Karpas-422 (cell line): ENCODE data around the gene SLC7A8. TPM values are rescaled to one million over a fixed set of nuclear protein-coding genes. Genes with fewer than 3 reads are reported as not detected.

Experiments
- DNase-seq: peaks from one replicate; pipeline ENCODE4 v3.0.0-alpha.2; 2015
- H2AFZ ChIP-seq: fragments of 200-600 bp; sonication (generic); 2 replicates; pipeline ENCODE4 v1.6.1; 2014; ENCODE audit warnings: antibody characterized with exemption, low read length, mixed read lengths
- H3K27ac ChIP-seq: fragments of 200-600 bp; sonication (generic); 2 replicates; pipeline ENCODE4 v1.5.1; 2014; ENCODE audit warnings: mild to moderate bottlenecking, low read length, moderate library complexity
- H3K27me3 ChIP-seq: fragments of 200-600 bp; sonication (generic); 2 replicates; pipeline ENCODE4 v1.6.1; 2014; ENCODE audit warnings: low read length, mixed read lengths
- H3K36me3 ChIP-seq: fragments of 200-600 bp; sonication (generic); 2 replicates; pipeline ENCODE4 v1.6.1; 2014; ENCODE audit warnings: low read length, mixed read lengths; ENCODE audit not compliant: insufficient read depth
- H3K4me1 ChIP-seq: fragments of 200-600 bp; sonication (generic); 2 replicates; pipeline ENCODE4 v1.6.1; 2014; ENCODE audit warnings: mild to moderate bottlenecking, low read length, mixed read lengths
- H3K4me2 ChIP-seq: fragments of 200-600 bp; sonication (generic); 2 replicates; pipeline ENCODE4 v1.6.1; 2014; ENCODE audit warnings: low read length, low read depth, mild to moderate bottlenecking; ENCODE audit not compliant: poor library complexity, severe bottlenecking
- H3K4me3 ChIP-seq: fragments of 200-600 bp; sonication (generic); 2 replicates; pipeline ENCODE4 v1.5.1; 2014; ENCODE audit warnings: mild to moderate bottlenecking, antibody characterized with exemption, low read length, mixed read lengths
- H3K79me2 ChIP-seq: fragments of 200-600 bp; sonication (generic); 2 replicates; pipeline ENCODE4 v1.6.1; 2014; ENCODE audit warnings: mild to moderate bottlenecking, low read length, mixed read lengths
- H3K9ac ChIP-seq: fragments of 200-600 bp; sonication (generic); 2 replicates; pipeline ENCODE4 v1.6.0; 2014; ENCODE audit warnings: low read length
- H3K9me2 ChIP-seq: fragments of 200-600 bp; sonication (generic), shearing (Covaris generic); replicated peaks from 2 replicates; pipeline ENCODE4 v1.6.0; 2014; ENCODE audit warnings: mild to moderate bottlenecking, low read length, moderate library complexity; ENCODE audit not compliant: insufficient read depth
- H3K9me3 ChIP-seq: fragments of 300-700, 200-600 bp; sonication (generic); 2 replicates; pipeline ENCODE4 v1.6.1; 2014; ENCODE audit warnings: low read length, mixed read lengths
- H4K20me1 ChIP-seq: fragments of 200-600 bp; sonication (generic); 2 replicates; pipeline ENCODE4 v1.6.1; 2014; ENCODE audit warnings: mild to moderate bottlenecking, antibody characterized with exemption, low read length, low read depth; ENCODE audit not compliant: insufficient read depth
- total RNA-seq: library from RNA; depleted of rRNA; stranded (reverse); fragments of >200 nt; shearing (Covaris generic); gene quantifications from 2 replicates; pipeline ENCODE4 v1.2.3, GENCODE V29; 2014; ENCODE audit warnings: low replicate concordance

Gene SLC7A8
- total RNA-seq, 1 experiment from 2014 or later, result not detected

- no peaks in the 10 kb centered on the region for H4K20me1 ChIP-seq
- no peaks in the 10 kb centered on the region for H3K36me3 ChIP-seq
- H3K4me3 ChIP-seq, result no peak overlapping the region
- no peak overlapping the region for H2AFZ ChIP-seq
- H3K27me3 ChIP-seq, result no peaks in the 10 kb centered on the region
- no peak overlapping the region for H3K27ac ChIP-seq
- H3K79me2 ChIP-seq, result no peaks in the 10 kb centered on the region
- no peaks in the 10 kb centered on the region for H3K9me3 ChIP-seq
- no peak overlapping the region for H3K4me2 ChIP-seq
- H3K4me1 ChIP-seq, result peaks cover 24% of the 10 kb centered on the region
- H3K9ac ChIP-seq, result no peak overlapping the region
- no peaks in the 10 kb centered on the region for H3K9me2 ChIP-seq
- DNase-seq, result no peak
Observed at GRCh38 chr14:23122086-23122485, 61.4 kb downstream of the SLC7A8 start.

- Histone ChIP-seq H4K20me1 (no peaks in the 10 kb centered on the region), H3K27me3 (no peaks in the 10 kb centered on the region), H3K9ac (peak overlapping the region; percentile 8; the same call in 1 of the 2 replicates), H3K79me2 (no peaks in the 10 kb centered on the region), H3K4me1 (peaks cover 24% of the 10 kb centered on the region), H3K9me3 (no peaks in the 10 kb centered on the region), H3K27ac (no peak overlapping the region), H2AFZ (peak overlapping the region; percentile 37; the same call in 1 of the 2 replicates), H3K4me3 (no peak overlapping the region), H3K9me2 (no peaks in the 10 kb centered on the region), H3K4me2 (no peak overlapping the region), H3K36me3 (no peaks in the 10 kb centered on the region)
- no peak for DNase-seq
Observed at GRCh38 chr14:23121361-23121771, 62.1 kb downstream of the SLC7A8 start.

- Histone ChIP-seq H3K4me2 (peak overlapping the region; percentile 47), H3K9ac (peak overlapping the region; percentile 14), H3K4me3 (no peak overlapping the region), H2AFZ (peak overlapping the region; percentile 82), H3K4me1 (peaks cover 24% of the 10 kb centered on the region), H3K27ac (no peak overlapping the region), H3K9me2 (no peaks in the 10 kb centered on the region), H3K36me3 (no peaks in the 10 kb centered on the region), H3K9me3 (no peaks in the 10 kb centered on the region), H3K27me3 (no peaks in the 10 kb centered on the region), H4K20me1 (no peaks in the 10 kb centered on the region), H3K79me2 (no peaks in the 10 kb centered on the region)
- peak; percentile 96 for DNase-seq
Observed at GRCh38 chr14:23120541-23121251, 62.8 kb downstream of the SLC7A8 start.

- H2AFZ ChIP-seq, result peak overlapping the region; percentile 82
- no peaks in the 10 kb centered on the region for H3K27me3 ChIP-seq
- no peaks in the 10 kb centered on the region for H3K9me2 ChIP-seq
- DNase-seq, result peak; percentile 74
- peaks cover 29% of the 10 kb centered on the region for H3K4me1 ChIP-seq
- no peaks in the 10 kb centered on the region for H3K36me3 ChIP-seq
- H3K4me3 ChIP-seq, result no peak overlapping the region
- no peaks in the 10 kb centered on the region for H3K79me2 ChIP-seq
- H3K4me2 ChIP-seq, result peak overlapping the region; percentile 47
- peak overlapping the region; percentile 14 for H3K9ac ChIP-seq
- no peak overlapping the region for H3K27ac ChIP-seq
- no peaks in the 10 kb centered on the region for H4K20me1 ChIP-seq
- H3K9me3 ChIP-seq, result no peaks in the 10 kb centered on the region
Observed at GRCh38 chr14:23119363-23120327, 63.8 kb downstream of the SLC7A8 start.

- H3K27ac ChIP-seq, result no peak within 1 kb of the TSS
- no peak within 1 kb of the TSS for H3K4me3 ChIP-seq
- H3K27me3 ChIP-seq, result no peaks in the 10 kb centered on the region
- no peak for DNase-seq
- no peaks in the 10 kb centered on the region for H3K9me3 ChIP-seq
- H3K36me3 ChIP-seq, result no peaks in the 10 kb centered on the region
- H2AFZ ChIP-seq, result peak within 1 kb of the TSS; percentile 82
- no peaks in the 10 kb centered on the region for H3K79me2 ChIP-seq
- H3K4me1 ChIP-seq, result peaks cover 32% of the 10 kb centered on the region
- H3K9ac ChIP-seq, result peak within 1 kb of the TSS; percentile 14
- H4K20me1 ChIP-seq, result no peaks in the 10 kb centered on the region
- no peaks in the 10 kb centered on the region for H3K9me2 ChIP-seq
- H3K4me2 ChIP-seq, result peak within 1 kb of the TSS; percentile 47
Observed at GRCh38 chr14:23118506-23119362, 64.7 kb downstream of the SLC7A8 start, which contains the start of gene CEBPE. CEBPE (minus strand) TSS chr14:23119255; CDS start chr14:23119091, 164 bp downstream.

- H3K9me3 ChIP-seq, result no peaks in the 10 kb centered on the region
- no peaks in the 10 kb centered on the region for H3K36me3 ChIP-seq
- no peak overlapping the region for H3K4me2 ChIP-seq
- no peak overlapping the region for H3K27ac ChIP-seq
- H3K79me2 ChIP-seq, result no peaks in the 10 kb centered on the region
- H3K9ac ChIP-seq, result no peak overlapping the region
- peaks cover 32% of the 10 kb centered on the region for H3K4me1 ChIP-seq
- no peaks in the 10 kb centered on the region for H3K9me2 ChIP-seq
- H2AFZ ChIP-seq, result no peak overlapping the region
- no peaks in the 10 kb centered on the region for H4K20me1 ChIP-seq
- H3K4me3 ChIP-seq, result no peak overlapping the region
- no peak for DNase-seq
- H3K27me3 ChIP-seq, result no peaks in the 10 kb centered on the region
Observed at GRCh38 chr14:23117371-23118020, 66.0 kb downstream of the SLC7A8 start.

- no peak overlapping the region for H3K27ac ChIP-seq
- H2AFZ ChIP-seq, result no peak overlapping the region
- no peak overlapping the region for H3K9ac ChIP-seq
- no peaks in the 10 kb centered on the region for H3K27me3 ChIP-seq
- no peak overlapping the region for H3K4me2 ChIP-seq
- no peak overlapping the region for H3K4me3 ChIP-seq
- DNase-seq, result no peak
- H3K36me3 ChIP-seq, result no peaks in the 10 kb centered on the region
- H4K20me1 ChIP-seq, result no peaks in the 10 kb centered on the region
- no peaks in the 10 kb centered on the region for H3K9me3 ChIP-seq
- no peaks in the 10 kb centered on the region for H3K79me2 ChIP-seq
- no peaks in the 10 kb centered on the region for H3K9me2 ChIP-seq
- H3K4me1 ChIP-seq, result peaks cover 26% of the 10 kb centered on the region
Observed at GRCh38 chr14:23115918-23116317, 67.5 kb downstream of the SLC7A8 start.
